PC-3 (cell line): ENCODE results near the gene EIF4EBP3.
"Not testable (repeated sequence)": the region's sequence is repeated elsewhere in the genome, so short reads cannot be mapped to it uniquely, and the experiment has no call there.

ENCODE experiments used
- EZH2 ChIP-seq: fragments of 300-600 bp; sonication (generic); IDR thresholded peaks from one replicate; pipeline ENCODE4 v1.6.1; 2017; ENCODE audit warnings: antibody characterized with exemption, mild to moderate bottlenecking, low read length; ENCODE audit not compliant: unreplicated experiment
- TF ChIP-seq, protein P1 (sequence below): fragments of 300-600 bp; sonication (generic); conservative IDR thresholded peaks from 2 replicates; pipeline ENCODE4 v1.5.1; 2017; ENCODE audit warnings: antibody characterized with exemption, low read depth, mild to moderate bottlenecking, low read length

DNA sequence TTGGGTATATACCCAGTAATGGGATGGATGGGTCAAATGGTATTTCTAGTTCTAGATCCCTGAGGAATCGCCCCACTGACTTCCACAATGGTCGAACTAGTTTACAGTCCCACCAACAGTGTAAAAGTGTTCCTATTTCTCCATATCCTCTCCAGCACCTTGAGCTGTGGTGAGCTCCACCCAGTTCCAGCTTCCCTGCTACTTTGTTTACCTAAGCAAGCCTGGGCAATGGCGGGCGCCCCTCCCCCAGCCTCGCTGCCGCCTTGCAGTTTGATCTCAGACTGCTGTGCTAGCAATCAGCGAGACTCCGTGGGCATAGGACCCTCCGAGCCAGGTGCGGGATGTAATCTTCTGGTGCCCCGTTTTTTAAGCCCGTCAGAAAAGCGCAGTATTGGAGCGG, 45.6 kb downstream of the EIF4EBP3 start:
- TF ChIP-seq, protein P1, sequence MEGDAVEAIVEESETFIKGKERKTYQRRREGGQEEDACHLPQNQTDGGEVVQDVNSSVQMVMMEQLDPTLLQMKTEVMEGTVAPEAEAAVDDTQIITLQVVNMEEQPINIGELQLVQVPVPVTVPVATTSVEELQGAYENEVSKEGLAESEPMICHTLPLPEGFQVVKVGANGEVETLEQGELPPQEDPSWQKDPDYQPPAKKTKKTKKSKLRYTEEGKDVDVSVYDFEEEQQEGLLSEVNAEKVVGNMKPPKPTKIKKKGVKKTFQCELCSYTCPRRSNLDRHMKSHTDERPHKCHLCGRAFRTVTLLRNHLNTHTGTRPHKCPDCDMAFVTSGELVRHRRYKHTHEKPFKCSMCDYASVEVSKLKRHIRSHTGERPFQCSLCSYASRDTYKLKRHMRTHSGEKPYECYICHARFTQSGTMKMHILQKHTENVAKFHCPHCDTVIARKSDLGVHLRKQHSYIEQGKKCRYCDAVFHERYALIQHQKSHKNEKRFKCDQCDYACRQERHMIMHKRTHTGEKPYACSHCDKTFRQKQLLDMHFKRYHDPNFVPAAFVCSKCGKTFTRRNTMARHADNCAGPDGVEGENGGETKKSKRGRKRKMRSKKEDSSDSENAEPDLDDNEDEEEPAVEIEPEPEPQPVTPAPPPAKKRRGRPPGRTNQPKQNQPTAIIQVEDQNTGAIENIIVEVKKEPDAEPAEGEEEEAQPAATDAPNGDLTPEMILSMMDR = not testable (repeated sequence)
- not testable (repeated sequence) for TF ChIP-seq EZH2
